Stimulated activated CD4-positive, alpha-beta T cell treated with anti-CD3 and anti-CD28 coated beads, Interleukin-2, amount 100 ng/mL, for 4 hours (primary cell): Measurements from ENCODE around the gene FRG2B.
"Not testable (repeated sequence)": the region's sequence is repeated elsewhere in the genome, so short reads cannot be mapped to it uniquely, and the experiment has no call there.

Experiments
- DNase-seq: peaks from one replicate; pipeline ENCODE4 v3.0.0-alpha.2; 2020; ENCODE audit warnings: low read depth

Gene FRG2B

GRCh38 chr10:133626695-133627094 lies at the start of gene FRG2B:
FRG2B (minus strand) TSS chr10:133626795; CDS start chr10:133626742, 53 bp downstream.
- not testable (repeated sequence) for DNase-seq

DNA sequence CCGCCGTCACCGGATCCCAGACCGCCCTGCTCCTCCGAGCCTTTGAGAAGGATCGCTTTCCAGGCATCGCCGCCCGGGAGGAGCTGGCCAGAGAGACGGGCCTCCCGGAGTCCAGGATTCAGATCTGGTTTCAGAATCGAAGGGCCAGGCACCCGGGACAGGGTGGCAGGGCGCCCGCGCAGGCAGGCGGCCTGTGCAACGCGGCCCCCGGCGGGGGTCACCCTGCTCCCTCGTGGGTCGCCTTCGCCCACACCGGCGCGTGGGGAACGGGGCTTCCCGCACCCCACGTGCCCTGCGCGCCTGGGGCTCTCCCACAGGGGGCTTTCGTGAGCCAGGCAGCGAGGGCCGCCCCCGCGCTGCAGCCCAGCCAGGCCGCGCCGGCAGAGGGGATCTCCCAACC lies 40.9 kb upstream of the FRG2B start:
- DNase-seq, result not testable (repeated sequence)

DNA sequence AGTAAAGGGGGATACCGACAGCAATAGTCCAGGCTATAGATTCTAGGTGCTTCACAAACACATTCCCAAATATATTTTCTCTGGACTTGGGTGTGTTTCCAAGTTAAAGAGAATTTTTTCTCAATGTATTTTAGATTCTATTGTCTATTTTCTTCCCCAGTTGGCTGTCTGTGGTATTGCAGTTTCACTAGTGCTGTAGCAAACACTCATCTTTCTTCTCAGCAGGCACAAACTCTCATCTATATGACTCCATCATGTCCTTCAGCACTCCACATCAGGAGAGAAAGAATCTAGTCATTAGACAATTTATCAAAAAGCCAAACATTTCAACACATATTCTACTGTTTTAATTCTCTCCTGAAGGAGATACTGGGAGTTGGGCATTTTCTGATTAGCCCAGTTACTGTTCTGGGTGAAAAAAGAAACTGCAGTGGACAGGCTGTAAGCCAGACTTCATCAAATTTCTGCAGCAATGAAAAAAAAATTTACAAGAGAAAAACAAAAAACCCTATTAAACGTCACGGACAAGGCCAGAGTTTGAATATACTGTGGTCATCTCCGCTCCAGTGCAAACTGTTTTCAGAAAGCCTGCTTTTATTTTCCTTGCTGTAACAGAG lies 37.1 kb upstream of the FRG2B start:
- not testable (repeated sequence) for DNase-seq

DNA sequence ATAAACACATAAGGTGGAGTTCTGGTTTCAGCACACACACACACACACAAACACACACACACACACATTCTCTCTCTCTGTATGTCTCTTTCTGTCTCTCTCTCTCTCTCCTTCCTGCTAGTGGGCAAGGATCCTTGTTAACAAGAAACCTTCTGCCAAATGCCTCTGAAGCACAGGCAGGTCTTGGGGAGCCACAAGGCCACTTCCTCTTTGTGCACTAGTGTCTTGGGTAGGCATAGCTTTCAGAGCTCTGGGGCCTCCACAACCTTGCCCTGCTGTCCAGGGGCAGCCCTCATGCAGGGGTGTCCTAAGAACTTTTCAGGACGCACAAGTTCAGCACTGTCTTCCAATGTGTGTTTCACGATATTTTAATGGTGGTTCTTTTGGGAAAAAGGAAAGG lies 34.5 kb upstream of the FRG2B start:
- not testable (repeated sequence) for DNase-seq

- DNase-seq, result not testable (repeated sequence)
These were observed 33.9 kb upstream of the FRG2B start for GRCh38 chr10:133660516-133660915.

- not testable (repeated sequence) for DNase-seq
These were observed 30.7 kb upstream of the FRG2B start for GRCh38 chr10:133657276-133657675.

DNA sequence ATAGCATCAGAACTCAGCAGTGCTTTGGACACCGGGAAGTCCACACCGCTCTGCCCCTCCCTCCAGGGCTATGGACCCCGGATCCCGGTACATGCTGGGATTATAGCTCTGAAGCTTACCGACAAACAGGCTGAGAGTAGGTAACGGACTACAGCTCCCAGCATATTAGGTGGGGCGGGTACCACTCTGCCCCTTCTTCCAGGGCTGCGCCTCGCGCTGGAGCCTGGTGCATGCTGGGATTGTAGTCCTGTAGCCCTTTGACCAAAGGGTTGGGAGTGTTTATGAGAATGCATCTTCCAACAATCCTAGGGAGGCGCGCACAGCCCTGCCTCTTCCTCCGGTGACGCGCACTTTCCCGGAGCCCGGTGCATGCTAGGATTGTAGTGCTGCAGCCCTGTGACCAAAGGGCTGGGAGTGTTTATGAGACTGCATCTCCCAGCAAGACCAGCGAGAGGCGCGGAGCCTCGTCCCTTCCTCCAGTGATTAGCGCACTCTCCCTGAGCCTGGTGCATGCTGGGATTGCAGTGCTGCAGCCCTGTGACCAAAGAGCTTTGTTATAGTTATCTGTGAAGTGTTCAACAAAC lies 22.4 kb upstream of the FRG2B start:
- DNase-seq, result not testable (repeated sequence)

DNA sequence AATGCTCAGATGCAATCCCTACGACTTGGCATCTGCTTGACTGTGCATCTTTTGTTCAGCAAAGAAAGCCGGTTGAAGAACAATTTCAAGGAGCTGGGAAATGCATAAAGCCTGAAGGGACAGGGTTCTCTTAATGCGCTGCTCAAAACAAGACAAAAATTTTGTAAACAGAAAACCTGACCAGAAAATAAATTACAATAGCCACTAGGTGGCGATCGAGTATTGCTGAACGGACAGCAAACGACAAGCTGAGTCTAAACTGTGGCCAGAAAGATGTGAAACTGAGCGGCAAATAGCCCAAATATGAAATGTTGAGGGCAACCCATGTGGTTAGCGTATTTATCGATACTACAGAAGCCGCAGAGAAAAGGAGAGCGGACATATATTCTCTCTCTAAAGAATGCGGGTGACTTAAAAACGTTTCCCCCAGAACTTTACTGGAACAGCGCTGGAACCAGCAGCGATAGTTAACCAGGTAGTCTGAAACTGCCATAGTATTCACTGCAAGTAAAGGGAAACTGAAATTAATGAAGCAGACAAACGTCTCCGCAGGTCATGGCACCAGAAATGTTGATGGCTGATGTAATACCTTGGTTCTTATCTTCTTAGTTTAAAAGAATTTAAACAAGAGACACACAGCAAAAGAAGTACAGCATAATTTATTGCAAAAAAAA lies 20.6 kb upstream of the FRG2B start:
- DNase-seq, result not testable (repeated sequence)

- not testable (repeated sequence) for DNase-seq
These were observed 11.2 kb upstream of the FRG2B start for GRCh38 chr10:133637846-133638235.

- DNase-seq, result not testable (repeated sequence)
These were observed 10.7 kb upstream of the FRG2B start for GRCh38 chr10:133637202-133637845.

DNA sequence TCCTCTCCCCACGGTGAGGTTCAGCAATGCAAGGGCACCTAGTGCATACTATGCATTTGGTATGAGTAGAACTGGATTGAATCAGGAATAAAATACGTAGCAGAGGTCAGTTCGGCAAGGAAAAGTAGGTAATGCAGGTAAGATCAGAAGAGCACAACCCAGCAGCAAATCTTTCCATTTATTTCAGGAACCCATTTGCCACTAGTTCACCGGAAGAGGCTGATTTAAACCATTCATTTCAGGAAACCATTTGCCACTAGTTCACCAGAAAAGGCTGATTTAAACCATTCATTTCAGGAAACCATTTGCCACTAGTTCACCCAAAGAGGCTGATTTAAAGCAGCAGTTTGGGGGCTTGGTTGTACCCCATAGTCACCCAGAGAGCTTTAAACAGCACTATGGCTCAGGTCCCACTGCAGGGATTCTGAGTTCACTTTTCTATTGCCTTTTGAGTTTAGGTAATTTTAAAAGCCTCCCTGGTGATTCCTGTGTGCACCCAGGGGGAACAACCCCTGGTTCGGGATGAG lies 4.2 kb upstream of the FRG2B start:
- DNase-seq, result not testable (repeated sequence)

GRCh38 chr10:133622544-133622943 lies 4.1 kb downstream of the FRG2B start:
- not testable (repeated sequence) for DNase-seq

GRCh38 chr10:133618851-133619250 lies 7.7 kb downstream of the FRG2B start:
- DNase-seq, result no peak

DNA sequence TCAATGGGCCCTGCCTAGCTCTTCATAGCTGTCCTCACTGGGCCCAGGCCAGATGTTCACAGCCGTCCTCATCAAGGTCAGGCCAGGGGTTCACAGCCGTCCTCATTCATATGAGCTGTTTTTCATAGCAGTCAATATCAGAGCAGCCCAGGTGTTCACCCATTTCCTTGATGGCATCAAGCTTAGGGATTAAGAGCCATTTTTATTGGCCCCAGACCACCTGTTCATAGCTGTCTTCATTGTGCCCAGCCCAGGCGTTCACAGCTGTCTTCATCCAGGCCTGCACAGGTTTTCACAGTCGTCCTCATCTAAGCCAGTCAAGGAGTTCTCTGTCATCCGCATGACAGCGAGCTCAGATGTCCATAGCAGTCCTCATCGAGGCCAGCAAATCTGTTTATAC lies 9.4 kb downstream of the FRG2B start:
- DNase-seq, result no peak

DNA sequence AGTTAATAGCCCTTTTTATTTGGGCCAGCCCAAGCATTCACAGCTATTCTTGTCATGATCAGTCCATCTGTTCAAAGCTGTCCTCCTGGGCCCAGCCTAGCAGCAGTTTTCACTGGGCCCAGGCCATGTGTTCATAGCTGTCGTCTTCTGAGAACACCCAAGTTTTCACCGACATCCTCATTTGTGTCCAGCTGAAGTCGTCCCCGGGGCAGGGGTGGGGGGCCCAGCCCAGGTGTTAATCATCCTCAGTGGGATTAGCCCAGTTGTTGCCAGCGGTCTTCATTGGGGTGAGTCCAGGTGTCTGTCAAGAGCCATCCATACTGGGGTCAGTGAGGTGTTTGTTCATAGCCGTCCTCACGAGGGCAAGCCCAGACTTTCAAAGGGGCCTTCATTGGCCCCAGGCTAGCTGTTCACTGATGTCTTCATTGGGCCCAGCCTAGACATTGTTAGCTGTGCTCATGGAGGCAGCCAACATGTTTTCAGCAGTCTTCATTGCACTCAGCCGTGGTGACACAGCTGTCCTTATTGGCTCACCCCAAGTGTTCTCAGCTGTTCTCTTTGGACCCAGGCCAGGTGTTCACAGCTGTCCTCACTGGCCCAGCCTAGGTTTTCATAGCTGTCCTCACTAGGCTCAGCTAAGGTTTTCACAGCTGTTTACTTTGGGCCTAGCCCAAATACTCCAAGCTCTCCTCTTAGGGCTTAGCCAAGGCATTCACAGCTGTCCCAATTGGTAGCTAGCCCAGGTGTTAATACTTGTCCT lies 10.0 kb downstream of the FRG2B start:
- DNase-seq, result no peak

DNA sequence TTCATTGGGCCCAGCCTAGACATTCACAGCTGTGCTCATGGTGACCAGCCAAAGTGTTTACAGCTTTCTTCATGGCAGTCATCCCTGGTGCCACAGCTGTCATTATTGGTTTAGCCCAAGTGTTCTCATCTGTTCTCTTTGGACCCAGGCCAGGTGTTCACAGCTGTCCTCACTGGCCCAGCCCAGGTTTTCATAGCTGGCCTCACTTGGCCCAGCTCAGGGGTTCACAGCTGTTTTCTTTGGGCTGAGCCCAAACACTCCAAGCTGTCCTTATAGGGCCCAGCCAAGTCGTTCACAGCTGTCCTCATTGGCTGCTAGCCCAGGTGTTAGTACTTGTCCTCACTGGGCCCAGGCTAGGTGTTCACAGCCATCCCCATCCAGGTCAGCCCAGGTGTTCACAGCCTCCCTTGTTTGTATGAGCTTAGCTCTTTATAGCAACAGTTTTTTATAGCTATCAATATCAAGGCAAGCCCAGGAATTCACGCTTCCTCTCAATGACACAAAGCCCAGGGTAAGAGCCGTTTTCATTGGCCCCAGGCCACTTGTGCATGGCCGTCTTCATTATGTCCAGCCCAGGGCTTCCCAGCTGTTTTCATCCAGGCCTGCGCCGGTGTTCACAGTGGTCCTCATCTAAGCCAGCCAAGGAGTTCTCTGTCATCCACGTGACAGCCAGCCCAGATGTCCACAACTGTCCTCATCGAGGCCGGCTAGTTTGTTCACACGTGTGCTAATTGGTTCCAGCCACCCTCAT lies 11.6 kb downstream of the FRG2B start:
- no peak for DNase-seq

DNA sequence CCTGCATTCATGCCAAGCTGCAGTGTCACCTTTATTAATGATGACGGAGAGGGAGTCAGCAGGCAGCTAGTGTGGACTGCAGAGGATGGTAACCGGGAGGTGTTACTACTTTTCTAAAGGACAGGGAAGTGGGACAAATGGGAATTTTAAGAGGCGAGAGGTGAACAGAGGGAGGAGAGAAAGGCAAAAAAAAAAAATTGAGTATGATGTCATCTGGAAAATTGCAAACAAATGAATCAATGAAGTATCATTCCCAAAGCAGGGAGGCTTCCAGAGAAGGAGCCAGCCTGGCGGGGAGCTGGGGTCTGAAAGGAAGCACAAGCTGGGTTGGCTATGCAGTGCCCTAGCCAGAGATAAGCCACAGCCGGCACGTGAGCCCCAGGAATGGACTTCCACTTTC lies 12.9 kb downstream of the FRG2B start:
- DNase-seq, result no peak

GRCh38 chr10:133611079-133611478 lies 15.5 kb downstream of the FRG2B start:
- no peak for DNase-seq

DNA sequence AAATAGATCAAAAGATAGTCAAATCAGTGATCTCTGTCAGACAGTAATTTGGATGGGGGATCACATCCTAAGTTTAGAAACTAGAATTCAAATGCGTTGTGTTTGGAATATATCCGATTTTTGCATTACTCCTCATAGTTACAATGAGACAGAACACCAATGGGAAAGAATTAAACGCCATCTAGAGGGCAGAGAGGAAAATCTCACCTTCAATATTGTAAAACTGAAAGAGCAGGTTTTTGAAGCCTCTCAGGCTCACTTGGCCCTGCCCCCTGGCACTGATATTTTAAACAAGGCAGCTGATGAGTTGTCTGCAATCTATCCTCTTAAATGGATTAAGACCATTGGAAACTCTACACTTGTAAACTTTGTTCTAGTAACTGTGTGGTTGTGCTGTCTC lies 17.7 kb downstream of the FRG2B start:
- DNase-seq, result no peak

DNA sequence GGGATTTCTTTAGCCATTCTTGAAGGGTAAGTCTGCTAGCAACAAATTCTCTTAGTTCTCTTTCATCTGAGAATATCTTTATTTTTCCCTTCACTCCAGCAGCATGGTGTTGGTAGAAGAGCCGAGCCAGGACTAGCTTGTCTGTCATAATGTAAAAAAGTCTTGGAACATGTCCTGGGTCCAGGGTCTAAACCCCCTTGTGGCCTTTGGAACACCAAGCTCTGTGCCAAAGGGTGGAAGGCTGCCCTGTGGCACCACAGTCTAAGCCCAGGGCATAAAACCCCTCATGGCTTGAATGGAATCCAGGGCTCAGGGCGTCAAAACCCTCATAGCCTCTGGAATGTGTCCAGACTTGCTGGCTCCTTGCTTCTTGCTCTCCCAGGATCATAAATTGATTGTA lies 23.2 kb downstream of the FRG2B start:
- not testable (repeated sequence) for DNase-seq

GRCh38 chr10:133600657-133601056 lies 25.9 kb downstream of the FRG2B start:
- DNase-seq, result no peak
